UCSD-AML1 (cell line): ENCODE results near the gene ATP2C2.
A peak's percentile ranks its signal among the peaks of the same experiment; 100 is the strongest.

Experiments
- DNase-seq: peaks from one replicate; lab custom pipeline; 2025; ENCODE audit not compliant: unreplicated experiment; lab: John Stamatoyannopoulos, UW

The ATP2C2 gene

DNA sequence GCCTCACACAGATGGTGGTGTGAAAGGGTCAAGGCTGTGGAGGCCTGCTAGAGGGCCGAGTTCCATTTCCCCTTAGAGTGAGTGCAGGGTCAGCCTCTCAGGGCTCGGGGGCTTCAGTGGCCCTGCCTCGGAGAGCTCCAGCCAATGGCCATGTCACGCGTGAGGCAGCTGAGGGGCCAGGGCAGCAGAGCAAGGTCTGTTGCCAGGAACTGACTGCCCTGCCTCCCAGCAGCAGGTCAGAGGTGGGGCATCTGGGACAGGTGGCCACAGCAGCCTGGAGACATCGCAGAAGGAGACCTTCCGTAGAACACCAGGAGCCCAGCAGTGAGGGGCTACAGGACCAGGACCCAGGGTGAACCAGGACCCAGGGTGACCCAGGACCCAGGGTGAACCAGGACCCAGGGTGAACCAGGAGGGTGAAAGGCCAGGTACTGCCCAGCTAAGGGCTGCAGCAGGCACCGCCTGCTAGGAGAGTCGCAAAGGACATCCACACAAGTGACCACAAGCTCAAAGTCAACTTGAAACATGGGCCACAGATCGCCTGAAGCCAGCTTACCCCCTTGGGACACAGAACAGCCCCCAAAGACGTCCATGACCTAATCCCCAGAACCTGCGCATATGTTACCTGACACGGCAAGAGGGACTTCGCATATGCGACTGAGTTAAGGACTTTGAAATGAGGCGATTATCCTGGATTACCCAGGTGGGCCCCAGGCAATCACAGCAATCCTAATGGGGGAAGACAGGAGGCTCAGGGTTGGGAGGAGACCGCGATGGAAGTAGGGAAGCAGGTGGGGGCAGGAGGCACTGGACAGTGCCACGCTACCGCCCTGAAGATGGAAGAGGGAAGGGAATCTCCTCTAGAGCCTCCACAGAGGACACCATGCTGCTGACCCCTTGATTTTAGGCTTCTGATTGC lies 141.0 kb downstream of the ATP2C2 start:
- no peak for DNase-seq

DNA sequence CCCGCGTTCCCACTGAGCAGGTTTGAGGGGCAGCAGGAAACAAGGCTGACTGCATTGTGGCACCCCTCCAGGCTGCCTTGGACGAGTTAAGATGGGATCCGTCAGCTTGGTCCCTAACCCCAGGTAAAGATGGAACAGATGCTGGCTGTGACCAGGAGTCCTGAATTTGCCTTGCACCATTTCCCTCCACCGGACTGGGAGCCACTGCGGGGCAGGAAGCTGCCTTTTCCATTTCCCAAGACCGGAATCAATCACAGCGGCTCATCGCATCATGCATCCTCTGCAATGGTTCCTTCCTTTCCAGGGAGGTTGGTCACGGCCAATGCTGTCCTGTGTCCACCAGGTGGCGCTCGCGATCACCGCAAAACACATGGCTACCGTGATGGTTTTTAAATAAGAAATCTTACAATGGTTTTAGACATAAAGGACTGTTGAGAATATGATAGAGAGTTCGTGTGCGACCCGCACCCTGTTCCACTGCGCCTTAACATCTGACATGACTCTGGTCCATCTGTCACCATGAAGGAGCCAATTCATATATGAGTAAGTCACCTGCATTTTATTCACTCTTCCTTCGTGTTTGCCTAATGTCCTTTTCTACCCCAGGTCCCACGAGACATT lies 143.0 kb downstream of the ATP2C2 start:
- DNase-seq, result peak; percentile 84

DNA sequence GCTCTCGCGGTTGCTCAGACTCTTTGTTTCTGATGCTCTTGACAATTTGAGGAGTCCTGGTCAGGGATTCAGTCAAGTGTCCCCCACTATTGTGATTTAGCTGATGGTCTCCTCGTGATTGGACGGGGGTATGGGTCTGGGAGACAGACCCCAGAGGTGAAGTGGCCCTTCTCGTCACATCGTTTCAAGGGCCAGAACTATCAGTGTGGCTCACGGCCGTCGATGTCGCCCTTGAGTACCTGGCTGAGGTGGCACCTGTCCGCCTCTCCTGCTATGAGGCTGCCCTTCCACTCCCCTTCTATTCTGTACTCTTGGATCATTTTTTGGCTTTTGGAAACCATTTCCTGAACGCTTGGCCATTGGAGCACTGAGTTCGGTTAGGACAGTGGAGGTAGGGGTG lies 143.5 kb downstream of the ATP2C2 start:
- DNase-seq, result no peak

DNA sequence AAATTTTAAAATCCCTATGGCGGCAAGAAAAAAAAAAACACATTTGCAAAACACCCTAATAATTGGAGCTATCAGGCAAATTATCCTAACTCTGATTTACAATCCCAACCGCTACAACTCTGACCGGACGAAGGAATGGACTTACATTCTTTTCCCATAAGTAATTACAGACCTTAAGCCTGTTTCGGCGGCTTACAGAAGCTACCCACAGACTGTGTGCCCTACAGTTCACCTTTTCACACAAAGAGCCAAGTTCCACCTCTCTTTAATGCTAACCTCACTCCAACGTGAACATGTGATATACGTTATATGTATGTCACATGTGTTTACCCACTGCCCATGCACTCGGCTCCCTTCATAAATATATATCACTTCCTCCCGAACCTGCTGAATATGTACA lies 144.8 kb downstream of the ATP2C2 start:
- no peak for DNase-seq

DNA sequence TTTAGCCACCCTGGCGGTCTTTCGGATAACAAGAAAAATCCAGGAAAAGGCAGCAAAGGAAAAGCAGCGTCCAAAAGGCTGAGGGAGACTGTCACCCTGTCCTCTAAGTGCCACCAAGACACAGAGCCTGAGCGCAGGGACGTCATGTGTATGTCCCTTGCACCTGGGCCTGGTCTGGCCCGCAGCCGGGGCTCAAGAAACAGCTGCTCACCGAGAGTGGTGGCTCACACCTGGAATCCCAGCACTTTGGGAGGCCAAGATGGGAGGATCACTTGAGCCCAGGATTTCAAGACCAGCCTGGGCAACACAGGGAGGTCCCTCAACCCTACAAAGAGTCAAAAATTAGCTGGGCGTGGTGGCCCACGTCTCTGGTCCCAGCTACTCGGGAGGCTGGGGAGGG lies 145.3 kb downstream of the ATP2C2 start:
- no peak for DNase-seq
